DND-41 (cell line): Measurements from ENCODE around the gene CD24.

ENCODE experiments used
- EZH2 ChIP-seq: IDR thresholded peaks from 3 replicates; pipeline ENCODE4 v1.6.1; 2012; ENCODE audit warnings: borderline replicate concordance, low read depth, mild to moderate bottlenecking, moderate library complexity, low read length, inconsistent platforms; ENCODE audit not compliant: severe bottlenecking
- TF ChIP-seq, protein P1 (sequence below): IDR thresholded peaks from 2 replicates; pipeline ENCODE4 v1.5.1; 2012; ENCODE audit warnings: borderline replicate concordance, low read length, moderate library complexity, mild to moderate bottlenecking; ENCODE audit not compliant: poor library complexity, severe bottlenecking; ENCODE audit errors: extremely low read depth

DNA sequence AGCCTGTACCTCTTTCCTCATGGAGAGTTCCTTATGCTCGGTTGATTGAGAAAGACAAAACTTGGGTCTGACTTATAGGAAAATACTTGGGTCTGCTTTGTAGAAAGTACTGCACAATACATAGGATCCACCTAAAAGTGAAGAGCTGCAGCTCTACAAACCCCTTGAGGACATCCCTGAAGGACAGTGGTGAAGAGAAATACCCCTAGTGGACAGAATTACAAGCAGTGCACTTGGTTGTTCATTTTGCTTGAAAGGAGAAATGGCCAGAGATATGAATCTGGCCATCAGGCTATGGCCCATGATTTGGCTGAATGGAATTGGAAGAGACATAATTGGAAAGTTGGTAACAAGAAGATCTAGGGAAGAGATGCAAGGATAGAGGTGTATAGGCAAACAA is 8.3 kb downstream of the CD24 start:
- TF ChIP-seq, protein P1, sequence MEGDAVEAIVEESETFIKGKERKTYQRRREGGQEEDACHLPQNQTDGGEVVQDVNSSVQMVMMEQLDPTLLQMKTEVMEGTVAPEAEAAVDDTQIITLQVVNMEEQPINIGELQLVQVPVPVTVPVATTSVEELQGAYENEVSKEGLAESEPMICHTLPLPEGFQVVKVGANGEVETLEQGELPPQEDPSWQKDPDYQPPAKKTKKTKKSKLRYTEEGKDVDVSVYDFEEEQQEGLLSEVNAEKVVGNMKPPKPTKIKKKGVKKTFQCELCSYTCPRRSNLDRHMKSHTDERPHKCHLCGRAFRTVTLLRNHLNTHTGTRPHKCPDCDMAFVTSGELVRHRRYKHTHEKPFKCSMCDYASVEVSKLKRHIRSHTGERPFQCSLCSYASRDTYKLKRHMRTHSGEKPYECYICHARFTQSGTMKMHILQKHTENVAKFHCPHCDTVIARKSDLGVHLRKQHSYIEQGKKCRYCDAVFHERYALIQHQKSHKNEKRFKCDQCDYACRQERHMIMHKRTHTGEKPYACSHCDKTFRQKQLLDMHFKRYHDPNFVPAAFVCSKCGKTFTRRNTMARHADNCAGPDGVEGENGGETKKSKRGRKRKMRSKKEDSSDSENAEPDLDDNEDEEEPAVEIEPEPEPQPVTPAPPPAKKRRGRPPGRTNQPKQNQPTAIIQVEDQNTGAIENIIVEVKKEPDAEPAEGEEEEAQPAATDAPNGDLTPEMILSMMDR = no peak
- no peak for TF ChIP-seq EZH2
